ENCODE results near the gene SEMA3A.

The SEMA3A gene

GRCh38 chr7:84190016-84190705 is 4.4 kb downstream of the SEMA3A start:
- no peaks in the 10 kb centered on the region for H3K27me3 ChIP-seq (ENCODE audit: insufficient read depth, poor library complexity, severe bottlenecking)
- TF ChIP-seq REST (IDR thresholded peaks at IDR 0.05; ENCODE audit: insufficient replicate concordance, low read depth) (no peak), CTCF (IDR thresholded peaks at IDR 0.05; ENCODE audit: insufficient read depth, low read length) (no peak), GABPA (IDR thresholded peaks at IDR 0.05; ENCODE audit: low read depth) (no peak), POLR2AphosphoS5 (IDR thresholded peaks at IDR 0.05; ENCODE audit: low read depth) (no peak), SPI1 (IDR thresholded peaks at IDR 0.05; ENCODE audit: borderline replicate concordance, low read depth) (no peak)
- no peak overlapping the region for H3K27ac ChIP-seq (replicated peaks)
- DNase-seq (ENCODE audit: low read depth in 1 of 2, low spot score in 1 of 2): no peak
- no peak overlapping the region for H3K4me3 ChIP-seq (replicated peaks; ENCODE audit: insufficient read depth, low read length)

- Histone ChIP-seq H3K4me3 (replicated peaks; ENCODE audit: insufficient read depth, low read length) (no peak overlapping the region), H3K27me3 (ENCODE audit: insufficient read depth, poor library complexity, severe bottlenecking) (no peaks in the 10 kb centered on the region), H3K27ac (replicated peaks) (no peak overlapping the region)
- no peak for DNase-seq (ENCODE audit: low read depth in 1 of 2, low spot score in 1 of 2)
- TF ChIP-seq POLR2AphosphoS5 (IDR thresholded peaks at IDR 0.05; ENCODE audit: low read depth) (no peak), SPI1 (IDR thresholded peaks at IDR 0.05; ENCODE audit: borderline replicate concordance, low read depth) (no peak), CTCF (IDR thresholded peaks at IDR 0.05; ENCODE audit: insufficient read depth, low read length) (peak; percentile 1), REST (IDR thresholded peaks at IDR 0.05; ENCODE audit: insufficient replicate concordance, low read depth) (no peak)
Measured at GRCh38 chr7:84188786-84189405, 5.7 kb downstream of the SEMA3A start.

- no peak for DNase-seq (ENCODE audit: low read depth in 1 of 2, low spot score in 1 of 2)
- Histone ChIP-seq H3K27me3 (ENCODE audit: insufficient read depth, poor library complexity, severe bottlenecking) (no peaks in the 10 kb centered on the region), H3K4me3 (replicated peaks; ENCODE audit: insufficient read depth, low read length) (no peak overlapping the region), H3K27ac (replicated peaks) (no peak overlapping the region)
- TF ChIP-seq REST (IDR thresholded peaks at IDR 0.05; ENCODE audit: insufficient replicate concordance, low read depth) (no peak), SPI1 (IDR thresholded peaks at IDR 0.05; ENCODE audit: borderline replicate concordance, low read depth) (no peak), GABPA (IDR thresholded peaks at IDR 0.05; ENCODE audit: low read depth) (no peak), POLR2AphosphoS5 (IDR thresholded peaks at IDR 0.05; ENCODE audit: low read depth) (no peak), CTCF (IDR thresholded peaks at IDR 0.05; ENCODE audit: insufficient read depth, low read length) (no peak)
Measured at GRCh38 chr7:84187813-84188510, 6.6 kb downstream of the SEMA3A start.
